IMR-90 (cell line): ENCODE measurements around the gene TMC8. TPM values are rescaled to one million over a fixed set of nuclear protein-coding genes. Genes with fewer than 3 reads are reported as not detected.

Source experiments
- ATAC-seq: fragments of 200-7000 bp; cut with Tn5 transposase; 2 replicates; pipeline ENCODE4 v1.9.1; 2020; ENCODE audit warnings: low read depth, mild to moderate bottlenecking, moderate library complexity
- BruUV-seq: library from RNA; stranded (reverse); fragments of 400-500 nt; replicated peaks from 2 replicates; lab custom pipeline; 2021; lab: Mats Ljungman, UMichigan
- CTCF ChIA-PET: fragments of 300-600 bp; formaldehyde crosslinking; extraction: SDS; loops from one replicate; lab custom pipeline; 2021; ENCODE audit warnings: antibody characterized with exemption; lab: Yijun Ruan, JAX
- POLR2A ChIA-PET: fragments of 300-600 bp; sonication (Branson Sonifier 250); formaldehyde crosslinking; loops from one replicate; lab custom pipeline; 2022; ENCODE audit warnings: antibody characterized with exemption; ENCODE audit not compliant: unreplicated experiment; lab: Charles Lee
- DNase-seq: peaks from one replicate; pipeline ENCODE4 v3.0.0; 2013
- H2AFZ ChIP-seq: replicated peaks from 2 replicates; pipeline ENCODE3; 2013; ENCODE audit warnings: low read length, mild to moderate bottlenecking; ENCODE audit not compliant: poor library complexity
- H2AK5ac ChIP-seq: 2 replicates; pipeline ENCODE4 v1.6.1; 2013; ENCODE audit warnings: low read depth, low read length, inconsistent platforms
- H2AK9ac ChIP-seq: replicated peaks from 2 replicates; pipeline ENCODE3; 2013; ENCODE audit warnings: mild to moderate bottlenecking, low read depth, low read length, moderate library complexity; ENCODE audit not compliant: poor library complexity
- H2BK120ac ChIP-seq: 2 replicates; pipeline ENCODE4 v1.6.1; 2013; ENCODE audit warnings: low read depth, low read length, inconsistent platforms
- H2BK15ac ChIP-seq: 3 replicates; pipeline ENCODE4 v1.6.1; 2013; ENCODE audit warnings: low read depth, low read length, inconsistent platforms
- H2BK20ac ChIP-seq: 2 replicates; pipeline ENCODE4 v1.6.1; 2013; ENCODE audit warnings: low read depth, mild to moderate bottlenecking, inconsistent platforms, low read length, moderate library complexity
- H2BK5ac ChIP-seq: 2 replicates; pipeline ENCODE4 v1.6.1; 2013; ENCODE audit warnings: mild to moderate bottlenecking, low read depth, low read length, inconsistent platforms; ENCODE audit not compliant: poor library complexity, severe bottlenecking
- H3K14ac ChIP-seq: replicated peaks from 2 replicates; pipeline ENCODE4 v1.6.1; 2013; ENCODE audit warnings: low read depth, low read length, inconsistent platforms
- H3K18ac ChIP-seq: 2 replicates; pipeline ENCODE4 v1.6.1; 2013; ENCODE audit warnings: low read depth, low read length, control low read depth
- H3K23ac ChIP-seq: 2 replicates; pipeline ENCODE4 v1.6.1; 2013; ENCODE audit warnings: low read depth, low read length, inconsistent platforms
- H3K27ac ChIP-seq: 2 replicates; pipeline ENCODE4 v1.5.1; 2013; ENCODE audit warnings: mild to moderate bottlenecking, control low read depth, low read length; ENCODE audit not compliant: insufficient read depth
- H3K27me3 ChIP-seq: 2 replicates; pipeline ENCODE4 v1.6.1; 2013; ENCODE audit warnings: low read length; ENCODE audit not compliant: control insufficient read depth, insufficient read depth
- H3K36me3 ChIP-seq: 2 replicates; pipeline ENCODE4 v1.6.1; 2013; ENCODE audit warnings: low read length, mixed read lengths; ENCODE audit not compliant: control insufficient read depth, insufficient read depth
- H3K4ac ChIP-seq: 2 replicates; pipeline ENCODE4 v1.6.1; 2013; ENCODE audit warnings: low read depth, low read length, inconsistent platforms
- H3K4me1 ChIP-seq: 2 replicates; pipeline ENCODE4 v1.6.1; 2013; ENCODE audit warnings: low read length, mixed read lengths; ENCODE audit not compliant: control insufficient read depth, insufficient read depth
- H3K4me2 ChIP-seq: 2 replicates; pipeline ENCODE4 v1.6.1; 2013; ENCODE audit warnings: low read depth, mild to moderate bottlenecking, control low read depth, low read length, moderate library complexity
- H3K4me3 ChIP-seq: 2 replicates; pipeline ENCODE4 v1.5.1; 2013; ENCODE audit warnings: low read depth, mild to moderate bottlenecking, control low read depth, low read length, moderate library complexity; ENCODE audit not compliant: insufficient read depth
- H3K56ac ChIP-seq: 2 replicates; pipeline ENCODE4 v1.6.1; 2013; ENCODE audit warnings: low read length, inconsistent platforms; ENCODE audit not compliant: insufficient read depth; ENCODE audit errors: extremely low read depth
- H3K79me1 ChIP-seq, 2 experiments: 2 replicates each; pipeline ENCODE4 v1.6.1; 2013; ENCODE audit warnings: low read length in 2 of 2, inconsistent platforms in 1 of 2, low read depth in 1 of 2
- H3K9ac ChIP-seq: 2 replicates; pipeline ENCODE4 v1.6.1; 2013; ENCODE audit warnings: low read depth, low read length, control low read depth
- H3K9me1 ChIP-seq: 2 replicates; pipeline ENCODE4 v1.6.1; 2013; ENCODE audit warnings: low read length, inconsistent platforms; ENCODE audit not compliant: insufficient read depth
- H3K9me3 ChIP-seq: 2 replicates; pipeline ENCODE4 v1.6.1; 2013; ENCODE audit warnings: low read length; ENCODE audit not compliant: control insufficient read depth, insufficient read depth
- H4K20me1 ChIP-seq: 2 replicates; pipeline ENCODE4 v1.6.1; 2013; ENCODE audit warnings: low read length, inconsistent platforms; ENCODE audit not compliant: insufficient read depth
- H4K5ac ChIP-seq: 2 replicates; pipeline ENCODE4 v1.6.1; 2013; ENCODE audit warnings: mild to moderate bottlenecking, low read depth, low read length, control low read depth
- H4K8ac ChIP-seq, 2 experiments: 2 replicates each; pipeline ENCODE4 v1.6.1; 2013; ENCODE audit warnings: low read depth in 2 of 2, low read length in 2 of 2, control low read depth in 1 of 2, inconsistent platforms in 1 of 2
- H4K91ac ChIP-seq: 2 replicates; pipeline ENCODE4 v1.6.1; 2013; ENCODE audit warnings: low read depth, low read length, inconsistent platforms; ENCODE audit not compliant: insufficient read depth
- BHLHE40 ChIP-seq: fragments of 150-350 bp; IDR thresholded peaks from 2 replicates; pipeline ENCODE4 v1.6.1; 2016; ENCODE audit warnings: mild to moderate bottlenecking, low read depth, low read length
- CEBPB ChIP-seq: IDR thresholded peaks from 2 replicates; pipeline ENCODE4 v1.6.1; 2012; ENCODE audit warnings: low read depth, low read length, improper control_type of control experiment
- CHD1 ChIP-seq: IDR thresholded peaks from 2 replicates; pipeline ENCODE4 v1.6.1; 2012; ENCODE audit warnings: low read depth, low read length, improper control_type of control experiment
- CTCF ChIP-seq: conservative IDR thresholded peaks from 2 replicates; pipeline ENCODE4 v1.5.1; 2012; ENCODE audit warnings: mild to moderate bottlenecking, low read depth, low read length, improper control_type of control experiment
- ELK1 ChIP-seq: fragments of 150-350 bp; IDR thresholded peaks from 2 replicates; pipeline ENCODE4 v1.6.1; 2016; ENCODE audit warnings: low read depth, mild to moderate bottlenecking, low read length, moderate library complexity, borderline replicate concordance
- FOS ChIP-seq: fragments of 150-350 bp; IDR thresholded peaks from 2 replicates; pipeline ENCODE4 v1.6.1; 2016; ENCODE audit warnings: low read depth, low read length
- MXI1 ChIP-seq: IDR thresholded peaks from 2 replicates; pipeline ENCODE4 v1.6.1; 2012; ENCODE audit warnings: low read depth, mild to moderate bottlenecking, low read length, moderate library complexity, borderline replicate concordance
- NFE2L2 ChIP-seq: fragments of 150-350 bp; IDR thresholded peaks from 2 replicates; pipeline ENCODE4 v1.6.1; 2016; ENCODE audit warnings: low read depth, mild to moderate bottlenecking, low read length
- USF2 ChIP-seq: fragments of 150-350 bp; IDR thresholded peaks from 2 replicates; pipeline ENCODE4 v1.6.1; 2017; ENCODE audit warnings: mild to moderate bottlenecking, antibody characterized with exemption, low read length, low read depth
- WGBS, 2 experiments: methylation state at CpG; one replicate each; pipeline versions ENCODE4 v1.1.5 to v1.1.7; 2013; ENCODE audit warnings: missing lambda C conversion rate in 2 of 2; ENCODE audit not compliant: insufficient read length in 1 of 2; ENCODE audit errors: extremely low coverage in 2 of 2; 5-methylcytosine and 5-hydroxymethylcytosine counted together
- dilution Hi-C: fragments of 300-500 bp; cut with HindIII; formaldehyde crosslinking; loops from one replicate; pipeline ENCODE4 v1.14.3; 2018; ENCODE audit warnings: low sequenced_read_pairs; ENCODE audit not compliant: unreplicated experiment
- in situ Hi-C: fragments of 300-500 bp; cut with MboI; formaldehyde crosslinking; loops from 3 replicates; pipeline ENCODE4 v1.14.3; 2019; ENCODE audit warnings: low sequenced_read_pairs, inconsistent platforms, mixed read lengths
- intact Hi-C: fragments of 100-400 bp; cut with micrococcal nuclease; formaldehyde crosslinking; loops from 2 replicates; pipeline ENCODE4 v1.10.0; 2022
- polyA plus RNA-seq, 3 experiments: library from polyadenylated mRNA; depleted of rRNA; stranded (reverse); fragments of >200 nt; gene quantifications; 2 replicates each; pipeline ENCODE4 v1.2.3, GENCODE V29; 2012; ENCODE audit warnings: low replicate concordance in 1 of 3
- total RNA-seq: library from RNA; depleted of rRNA; stranded (reverse); fragments of >200 nt; gene quantifications from 2 replicates; pipeline ENCODE4 v1.2.3, GENCODE V29; 2012

TMC8 gene
- total and polyA plus RNA-seq, 2 of the 4 experiments (the other 2 are of a cell fraction), result not detected

- H3K9me3 ChIP-seq, result no peaks in the 10 kb centered on the region
- ATAC-seq (no peak), DNase-seq (no peak)
- H3K4me1 ChIP-seq, result peaks cover 2% of the 10 kb centered on the region; the same call in 1 of the 2 replicates
- WGBS, 2 experiments, result 92% methylated on average over 13 of the region's 30 CpGs; no CpG with 5 or more reads in 1 of the 2 experiments
- H3K23ac ChIP-seq, result no peak overlapping the region
- ChIA-PET CTCF (no interaction called here), POLR2A (no interaction called here)
- intact Hi-C loops, result no loop called here
- no peak overlapping the region for H2BK20ac ChIP-seq
- BruUV-seq, result no TSS peak
- H3K4ac ChIP-seq, result no peak overlapping the region
- H4K8ac ChIP-seq, result no peak overlapping the region
- no peak overlapping the region for H2BK15ac ChIP-seq
- no peak overlapping the region for H3K18ac ChIP-seq
- no peak for TF ChIP-seq NFE2L2
- TF ChIP-seq CEBPB, result no peak
- no peak for TF ChIP-seq BHLHE40
- TF ChIP-seq MXI1, result no peak
- no peak for TF ChIP-seq USF2
- no peak for TF ChIP-seq FOS
- no peak for TF ChIP-seq CHD1
- no peak for TF ChIP-seq CTCF
- no peak for TF ChIP-seq ELK1
- in situ Hi-C loops, result no loop called here
- no peak overlapping the region for H2BK5ac ChIP-seq
- H3K4me3 ChIP-seq, result no peak overlapping the region
- no peak overlapping the region for H2AK5ac ChIP-seq
- no peak overlapping the region for H4K5ac ChIP-seq
- no peaks in the 10 kb centered on the region for H3K79me1 ChIP-seq
- no peak overlapping the region for H3K27ac ChIP-seq
- no peak overlapping the region for H3K4me2 ChIP-seq
- no peaks in the 10 kb centered on the region for H3K9me1 ChIP-seq
- dilution Hi-C loops, result no loop called here
- no peak overlapping the region for H3K14ac ChIP-seq
- no peak overlapping the region for H3K9ac ChIP-seq
- no peaks in the 10 kb centered on the region for H4K20me1 ChIP-seq
- H3K36me3 ChIP-seq, result no peaks in the 10 kb centered on the region
- H3K27me3 ChIP-seq, result peaks cover 27% of the 10 kb centered on the region
- H2AFZ ChIP-seq, result no peak overlapping the region
- H2AK9ac ChIP-seq, result no peak overlapping the region
- H4K91ac ChIP-seq, result no peak overlapping the region
- H3K56ac ChIP-seq, result no peak overlapping the region
- H2BK120ac ChIP-seq, result no peak overlapping the region
These were observed 6.3 kb upstream of the TMC8 start for GRCh38 chr17:78124081-78124835.
